Smooth muscle cell (in vitro differentiated cells): Measurements from ENCODE around the gene CTNNA3. TPM values are rescaled to one million over a fixed set of nuclear protein-coding genes. Genes with fewer than 3 reads are reported as not detected.

Experiments used
- DNase-seq: peaks from one replicate; lab custom pipeline; 2025; ENCODE audit not compliant: unreplicated experiment; lab: John Stamatoyannopoulos, UW
- H2AFZ ChIP-seq: fragments of 200-600 bp; sonication (generic); 2 replicates; pipeline ENCODE4 v1.6.0; 2016; ENCODE audit warnings: antibody characterized with exemption, low read depth, mild to moderate bottlenecking
- H3F3A ChIP-seq: fragments of 200-600 bp; sonication (generic); 2 replicates; pipeline ENCODE4 v1.6.0; 2017; ENCODE audit warnings: antibody characterized with exemption, low read depth
- H3K27ac ChIP-seq: fragments of 200-600 bp; sonication (generic); 2 replicates; pipeline ENCODE4 v1.5.1; 2016; ENCODE audit warnings: low read depth, mild to moderate bottlenecking
- H3K27me3 ChIP-seq: fragments of 200-600 bp; sonication (generic); 2 replicates; pipeline ENCODE4 v1.6.1; 2016; ENCODE audit warnings: low read depth, mild to moderate bottlenecking
- H3K36me3 ChIP-seq: fragments of 200-600 bp; sonication (generic); 2 replicates; pipeline ENCODE4 v1.5.1; 2016; ENCODE audit warnings: low read depth
- H3K4me1 ChIP-seq: fragments of 200-600 bp; sonication (generic); 2 replicates; pipeline ENCODE4 v1.5.1; 2016; ENCODE audit warnings: low read depth
- H3K4me2 ChIP-seq: fragments of 200-600 bp; sonication (generic); 2 replicates; pipeline ENCODE4 v1.6.0; 2016; ENCODE audit warnings: mild to moderate bottlenecking
- H3K4me3 ChIP-seq: fragments of 200-600 bp; sonication (generic); 2 replicates; pipeline ENCODE4 v1.5.1; 2016; ENCODE audit warnings: mild to moderate bottlenecking
- H3K79me2 ChIP-seq: fragments of 200-600 bp; sonication (generic); 2 replicates; pipeline ENCODE4 v1.6.0; 2016; ENCODE audit warnings: low read depth, mild to moderate bottlenecking
- H3K9ac ChIP-seq: fragments of 200-600 bp; sonication (generic); 2 replicates; pipeline ENCODE4 v1.6.0; 2016; ENCODE audit warnings: low read depth
- H3K9me3 ChIP-seq: fragments of 200-600 bp; sonication (generic); replicated peaks from 2 replicates; pipeline ENCODE4 v1.5.1; 2016; ENCODE audit warnings: low read depth
- H4K20me1 ChIP-seq: fragments of 200-600 bp; sonication (generic); 2 replicates; pipeline ENCODE4 v1.6.0; 2016; ENCODE audit warnings: low read depth
- WGBS: methylation state at CpG from one replicate; pipeline ENCODE4 v1.1.7; 2016; ENCODE audit warnings: low lambda C conversion rate; 5-methylcytosine and 5-hydroxymethylcytosine counted together
- polyA plus RNA-seq: library from polyadenylated mRNA; unstranded; fragments of >200 nt; fragmentation: Nextera tagmentation; extraction: Ambion mirVana; gene quantifications from 2 replicates; pipeline ENCODE4 v1.2.1, GENCODE V29; 2016
- total RNA-seq: library from RNA; depleted of rRNA; stranded (reverse); fragments of >200 nt; gene quantifications from 2 replicates; pipeline ENCODE4 v1.2.3, GENCODE V29; 2014
- TF ChIP-seq, protein P1 (sequence below): fragments of 200-600 bp; sonication (generic); IDR thresholded peaks from 2 replicates; pipeline ENCODE4 v1.5.1; 2017; ENCODE audit warnings: borderline replicate concordance, mild to moderate bottlenecking, antibody characterized with exemption; ENCODE audit not compliant: insufficient read depth, poor library complexity, severe bottlenecking

CTNNA3 gene
- total and polyA plus RNA-seq, 2 experiments from 2014 or later = 1.3 TPM; not detected in 1

DNA sequence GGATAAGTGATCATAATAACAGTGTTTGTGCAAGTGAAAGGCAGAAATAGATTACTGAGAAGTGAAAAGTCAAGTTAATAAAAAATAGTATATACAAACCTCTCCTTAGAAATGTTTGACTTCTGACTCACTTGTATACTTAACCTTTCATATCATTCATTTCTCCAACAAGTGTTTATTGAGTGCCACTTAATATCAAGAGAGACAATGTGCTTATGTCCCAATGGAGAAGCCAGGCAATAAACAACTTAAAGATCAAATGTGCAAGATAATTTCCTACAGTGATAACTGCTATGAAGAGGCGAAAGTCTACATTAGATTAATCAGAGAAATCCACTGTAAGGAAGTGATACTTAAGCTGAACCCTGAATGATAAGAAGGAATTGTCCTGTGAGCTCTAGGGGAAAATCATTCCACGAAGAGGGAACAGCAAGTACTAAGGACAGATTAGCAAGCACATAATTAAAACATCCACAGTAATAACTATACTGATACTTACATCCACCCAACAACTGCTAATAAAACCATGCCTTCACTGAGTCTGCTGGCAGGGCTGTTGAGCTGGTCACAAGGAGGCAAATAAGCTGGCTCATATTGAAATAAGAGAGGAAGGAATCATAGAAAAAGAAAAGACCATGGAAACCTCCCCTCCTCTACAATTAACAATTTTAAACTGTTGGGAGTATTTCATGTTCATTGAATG is 203.5 kb downstream of the CTNNA3 start:
- Histone ChIP-seq H2AFZ (no peak overlapping the region), H4K20me1 (no peaks in the 10 kb centered on the region), H3K4me2 (no peak overlapping the region), H3K27me3 (no peaks in the 10 kb centered on the region), H3K9ac (no peak overlapping the region), H3K4me1 (no peaks in the 10 kb centered on the region), H3K36me3 (no peaks in the 10 kb centered on the region), H3K27ac (no peak overlapping the region), H3K4me3 (no peak overlapping the region), H3F3A (no peaks in the 10 kb centered on the region), H3K9me3 (no peaks in the 10 kb centered on the region), H3K79me2 (no peaks in the 10 kb centered on the region)
- DNase-seq = no peak
- TF ChIP-seq, protein P1, sequence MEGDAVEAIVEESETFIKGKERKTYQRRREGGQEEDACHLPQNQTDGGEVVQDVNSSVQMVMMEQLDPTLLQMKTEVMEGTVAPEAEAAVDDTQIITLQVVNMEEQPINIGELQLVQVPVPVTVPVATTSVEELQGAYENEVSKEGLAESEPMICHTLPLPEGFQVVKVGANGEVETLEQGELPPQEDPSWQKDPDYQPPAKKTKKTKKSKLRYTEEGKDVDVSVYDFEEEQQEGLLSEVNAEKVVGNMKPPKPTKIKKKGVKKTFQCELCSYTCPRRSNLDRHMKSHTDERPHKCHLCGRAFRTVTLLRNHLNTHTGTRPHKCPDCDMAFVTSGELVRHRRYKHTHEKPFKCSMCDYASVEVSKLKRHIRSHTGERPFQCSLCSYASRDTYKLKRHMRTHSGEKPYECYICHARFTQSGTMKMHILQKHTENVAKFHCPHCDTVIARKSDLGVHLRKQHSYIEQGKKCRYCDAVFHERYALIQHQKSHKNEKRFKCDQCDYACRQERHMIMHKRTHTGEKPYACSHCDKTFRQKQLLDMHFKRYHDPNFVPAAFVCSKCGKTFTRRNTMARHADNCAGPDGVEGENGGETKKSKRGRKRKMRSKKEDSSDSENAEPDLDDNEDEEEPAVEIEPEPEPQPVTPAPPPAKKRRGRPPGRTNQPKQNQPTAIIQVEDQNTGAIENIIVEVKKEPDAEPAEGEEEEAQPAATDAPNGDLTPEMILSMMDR = no peak
- 37% methylated on average over 2 of the region's 2 CpGs for WGBS

DNA sequence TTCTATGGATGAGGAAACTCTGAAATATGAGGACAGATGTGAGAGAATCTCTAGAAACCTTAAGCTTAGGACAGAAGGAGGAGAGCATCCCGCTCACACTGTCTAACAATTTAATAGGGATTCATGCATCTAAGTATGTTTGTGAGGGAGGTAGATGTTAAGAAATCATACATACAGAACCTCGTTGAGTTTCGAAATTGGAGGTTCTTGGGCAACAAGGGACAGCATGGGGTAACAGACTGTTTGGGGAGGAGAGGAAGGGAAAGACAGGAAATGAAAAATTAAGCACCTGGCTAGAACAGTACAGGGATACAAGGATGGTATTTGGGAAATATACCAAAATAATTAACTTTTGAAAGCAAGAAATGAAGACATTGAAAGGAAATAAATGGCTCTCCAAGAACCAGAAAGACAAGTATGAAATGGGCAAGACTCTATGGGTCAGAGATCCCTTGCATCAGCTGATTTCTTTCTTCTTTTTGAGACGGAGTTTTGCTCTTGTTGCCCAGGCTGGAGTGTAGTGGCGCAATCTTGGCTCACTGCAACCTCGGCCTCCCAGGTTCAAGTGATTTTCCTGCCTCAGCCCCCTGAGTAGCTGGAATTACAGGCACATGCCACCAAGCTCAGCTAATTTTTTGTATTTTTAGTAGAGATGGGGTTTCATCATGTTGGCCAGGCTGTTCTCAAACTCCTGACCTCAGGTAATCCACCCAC is 207.9 kb downstream of the CTNNA3 start:
- no peak overlapping the region for H2AFZ ChIP-seq
- H3K4me1 ChIP-seq = no peaks in the 10 kb centered on the region
- H3K4me2 ChIP-seq = no peak overlapping the region
- WGBS = 83% methylated on average over 6 of the region's 6 CpGs
- no peak overlapping the region for H3K9ac ChIP-seq
- H3K27me3 ChIP-seq = no peaks in the 10 kb centered on the region
- TF ChIP-seq, protein P1 = no peak
- H4K20me1 ChIP-seq = no peaks in the 10 kb centered on the region
- H3K4me3 ChIP-seq = no peak overlapping the region
- no peaks in the 10 kb centered on the region for H3K79me2 ChIP-seq
- no peaks in the 10 kb centered on the region for H3K36me3 ChIP-seq
- DNase-seq = no peak
- H3K9me3 ChIP-seq = no peaks in the 10 kb centered on the region
- H3K27ac ChIP-seq = no peak overlapping the region
- no peaks in the 10 kb centered on the region for H3F3A ChIP-seq

DNA sequence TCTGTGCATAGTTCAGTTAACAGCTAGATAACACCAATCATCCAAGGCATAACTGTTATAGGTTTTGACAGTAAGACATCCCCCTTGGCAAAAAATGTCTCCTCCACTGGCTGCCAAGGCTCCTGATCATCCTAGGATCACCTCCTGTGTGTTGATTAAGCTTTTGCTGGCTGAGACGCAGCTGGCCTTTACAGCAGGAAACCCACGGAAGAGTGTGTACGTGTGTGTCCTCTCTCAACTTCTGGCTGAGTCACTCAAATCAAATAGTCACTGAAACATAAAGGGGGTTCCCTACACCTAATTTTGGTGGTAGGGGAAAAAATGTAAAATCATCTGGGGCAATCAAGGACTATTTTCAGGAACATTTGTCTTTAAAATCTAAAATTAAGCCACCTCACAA is 208.8 kb downstream of the CTNNA3 start:
- Histone ChIP-seq H3F3A (no peaks in the 10 kb centered on the region), H3K36me3 (no peaks in the 10 kb centered on the region), H4K20me1 (no peaks in the 10 kb centered on the region), H3K4me3 (no peak overlapping the region), H3K79me2 (no peaks in the 10 kb centered on the region), H3K4me2 (no peak overlapping the region), H3K27ac (no peak overlapping the region), H3K9ac (no peak overlapping the region), H3K9me3 (no peaks in the 10 kb centered on the region), H3K4me1 (no peaks in the 10 kb centered on the region), H3K27me3 (no peaks in the 10 kb centered on the region), H2AFZ (no peak overlapping the region)
- WGBS = 80% methylated on average over 3 of the region's 3 CpGs
- DNase-seq = no peak
- TF ChIP-seq, protein P1 = no peak
